Measurements from ENCODE around the gene CLCNKB.

GRCh38 chr1:16015491-16015890, 28.1 kb upstream of the CLCNKB start:
- TF ChIP-seq CTCF (IDR thresholded peaks at IDR 0.05) (no peak), POLR2A (IDR thresholded peaks at IDR 0.05) (no peak)
